GM10266 (cell line): ENCODE measurements around the gene ACSS1.

Experiments used
- DNase-seq: peaks from one replicate; pipeline ENCODE4 v3.0.0; 2012; ENCODE audit errors: extremely low spot score
- CTCF ChIP-seq: IDR thresholded peaks from 2 replicates; pipeline ENCODE4 v1.5.1; 2012; ENCODE audit warnings: mild to moderate bottlenecking, low read depth; ENCODE audit not compliant: control insufficient read depth, insufficient read depth; ENCODE audit errors: missing control alignments

The ACSS1 gene

GRCh38 chr20:24960861-24961260, 97.1 kb downstream of the ACSS1 start:
- TF ChIP-seq CTCF = no peak
- no peak for DNase-seq

DNA sequence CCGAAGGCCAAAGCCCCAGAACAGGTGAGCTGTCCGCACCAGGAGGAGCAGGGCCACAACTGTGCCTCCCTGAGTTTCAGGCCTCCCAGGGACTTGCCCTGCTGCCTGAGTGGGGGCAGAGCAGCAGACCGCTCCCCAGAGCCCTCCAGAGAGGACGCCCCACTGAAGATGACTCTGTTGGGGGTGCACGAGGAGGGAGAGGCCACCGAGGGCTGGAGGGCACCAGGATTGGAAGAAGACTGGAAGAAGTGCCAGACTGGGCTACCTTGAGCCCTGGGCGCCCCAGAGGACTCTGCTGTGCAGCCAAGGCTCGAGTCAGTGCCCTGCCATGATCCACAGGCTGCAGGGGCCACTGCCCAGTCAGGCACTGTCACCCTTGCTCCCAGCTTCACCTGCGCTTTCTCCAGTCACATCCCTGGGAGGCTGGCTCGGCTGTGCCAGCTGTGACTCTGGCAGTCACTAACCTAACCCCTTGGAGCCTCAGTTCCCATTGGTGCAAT, 97.6 kb downstream of the ACSS1 start:
- DNase-seq = no peak
- no peak for TF ChIP-seq CTCF

DNA sequence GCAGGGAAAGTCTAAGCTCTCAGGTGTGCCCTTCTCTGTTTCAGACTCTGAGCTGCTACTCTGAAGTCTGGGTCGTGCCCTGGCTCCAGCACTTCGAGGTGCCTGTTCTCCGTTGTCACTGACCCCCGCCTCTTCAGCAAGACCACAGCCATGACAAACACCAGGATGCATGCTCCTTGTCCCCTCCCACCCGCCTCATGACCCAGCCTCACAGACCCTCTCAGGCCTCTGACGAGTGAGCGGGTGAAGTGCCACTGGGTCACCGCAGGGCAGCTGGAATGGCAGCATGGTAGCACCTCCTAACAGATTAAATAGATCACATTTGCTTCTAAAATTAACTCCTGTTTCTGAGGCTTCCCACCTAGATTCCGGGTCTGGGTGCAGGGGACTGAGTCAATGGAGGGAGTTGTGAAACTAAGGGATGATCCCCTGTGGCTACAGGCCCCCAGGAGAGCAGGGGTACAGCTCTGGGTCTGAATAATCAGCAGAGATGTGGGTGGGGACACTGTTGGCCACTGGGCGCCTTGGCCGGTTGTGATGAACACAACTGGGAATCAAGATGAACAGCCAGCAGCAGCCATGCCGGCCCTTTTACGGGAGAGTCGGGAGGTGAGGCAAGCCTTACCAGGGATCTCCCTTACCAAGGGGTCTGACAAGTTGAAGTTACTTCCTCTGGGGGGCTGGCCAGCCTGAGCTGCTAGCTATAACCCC, 98.2 kb downstream of the ACSS1 start:
- no peak for DNase-seq

DNA sequence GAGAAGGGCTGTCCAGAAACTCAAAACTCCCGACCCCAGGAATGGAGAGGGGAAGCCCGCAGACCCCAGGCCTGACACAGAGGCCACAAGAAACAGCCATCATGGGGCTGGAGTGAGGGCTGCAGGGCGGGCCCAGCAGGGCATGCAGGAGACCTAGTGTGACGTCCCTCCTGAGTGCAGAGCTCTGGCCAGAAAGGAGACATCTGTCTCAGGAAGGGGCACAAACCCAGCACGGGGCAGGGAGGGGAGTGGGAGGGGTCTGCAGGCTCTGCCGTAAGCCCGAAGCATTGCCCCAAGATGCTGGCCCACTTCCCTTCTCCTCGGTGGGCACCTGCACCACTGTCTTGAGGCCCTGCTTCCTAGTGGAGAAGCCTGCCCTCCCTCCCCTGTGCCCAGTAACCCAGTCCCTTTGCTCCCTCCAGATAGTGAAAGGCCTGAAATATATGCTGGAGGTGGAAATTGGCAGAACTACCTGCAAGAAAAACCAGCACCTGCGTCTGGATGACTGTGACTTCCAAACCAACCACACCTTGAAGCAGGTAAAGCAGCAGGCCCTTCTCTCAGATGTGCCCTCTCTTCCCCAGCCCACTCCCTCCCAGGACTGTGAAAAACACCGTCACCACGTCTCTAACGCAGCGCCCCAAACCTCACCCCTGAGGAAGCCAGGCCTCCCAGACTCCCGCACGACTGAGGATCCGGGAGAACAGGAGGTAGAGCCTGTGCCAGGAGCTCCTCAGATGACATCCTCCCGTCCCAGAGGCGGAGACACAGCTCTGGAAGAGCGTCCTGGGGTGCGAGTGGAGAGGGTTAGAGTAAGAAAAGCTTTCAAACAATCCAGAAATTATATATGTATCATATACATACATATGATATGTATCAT, 99.2 kb downstream of the ACSS1 start:
- no peak for DNase-seq
- no peak for TF ChIP-seq CTCF

More for the DNA sequence above, 98.2 kb downstream of the ACSS1 start:
- TF ChIP-seq CTCF = no peak

DNA sequence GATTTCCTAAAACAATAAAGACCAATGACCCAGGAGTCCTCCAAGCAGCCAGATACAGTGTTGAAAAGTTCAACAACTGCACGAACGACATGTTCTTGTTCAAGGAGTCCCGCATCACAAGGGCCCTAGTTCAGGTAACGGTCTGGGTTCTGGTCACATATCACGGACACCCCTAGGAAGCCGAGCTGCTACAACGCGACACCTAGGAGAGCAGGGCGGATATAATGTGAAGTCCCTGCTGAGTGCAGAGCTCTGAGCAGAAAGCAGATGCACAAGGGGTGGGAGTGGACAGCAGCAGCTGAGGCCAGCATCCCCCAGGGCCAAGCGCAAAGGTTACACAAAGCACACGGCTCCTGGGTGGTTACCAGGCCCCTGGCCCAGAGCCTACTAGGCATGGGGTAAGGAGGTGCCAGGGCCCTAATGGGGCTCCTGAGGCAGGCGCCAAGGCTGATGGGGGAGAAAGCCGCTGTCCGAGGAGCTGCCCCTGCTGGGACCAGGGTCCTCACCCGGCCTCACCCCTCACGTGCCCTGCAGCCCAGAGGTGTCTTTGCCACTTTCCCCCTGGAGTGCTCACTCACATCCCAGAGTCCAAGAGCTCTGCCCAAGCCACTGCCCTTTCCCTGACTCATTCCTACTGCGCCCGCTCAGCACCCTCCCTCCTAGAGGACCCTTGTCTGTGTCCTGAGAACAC, 100.5 kb downstream of the ACSS1 start:
- no peak for TF ChIP-seq CTCF
- no peak for DNase-seq
